RCC 7860 (cell line): Measurements from ENCODE around the gene NBPF12.
A peak's percentile ranks its signal among the peaks of the same experiment; 100 is the strongest.
"Not testable (repeated sequence)": the region's sequence is repeated elsewhere in the genome, so short reads cannot be mapped to it uniquely, and the experiment has no call there.

Experiments used
- DNase-seq: peaks from one replicate; pipeline ENCODE4 v3.0.0-alpha.2; 2015; ENCODE audit warnings: low spot score
- FAIRE-seq: peaks from 2 replicates; lab custom pipeline; 2012; peaks lifted over from hg19 to GRCh38; lab: Jason Lieb, UNC

The NBPF12 gene

DNA sequence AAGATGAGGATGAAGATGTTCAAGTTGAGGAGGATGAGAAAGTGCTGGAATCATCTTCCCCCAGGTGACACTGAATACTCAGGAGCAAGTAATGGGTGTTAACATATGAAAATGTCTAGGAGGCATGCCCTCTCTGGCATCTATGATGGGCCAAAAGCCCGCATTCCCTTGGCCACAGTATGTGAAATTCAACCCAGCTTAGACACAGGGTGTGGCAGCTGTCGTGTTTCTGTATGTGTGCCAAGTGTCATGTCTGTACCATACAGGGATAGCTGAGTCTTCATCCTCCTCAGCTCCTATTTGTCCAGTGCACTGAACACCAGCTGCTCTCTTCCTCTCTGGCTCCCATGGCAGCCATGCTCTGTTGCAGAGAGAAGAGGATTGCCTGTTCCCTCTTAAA is 32.5 kb downstream of the NBPF12 start:
- not testable (repeated sequence) for FAIRE-seq, DNase-seq

DNA sequence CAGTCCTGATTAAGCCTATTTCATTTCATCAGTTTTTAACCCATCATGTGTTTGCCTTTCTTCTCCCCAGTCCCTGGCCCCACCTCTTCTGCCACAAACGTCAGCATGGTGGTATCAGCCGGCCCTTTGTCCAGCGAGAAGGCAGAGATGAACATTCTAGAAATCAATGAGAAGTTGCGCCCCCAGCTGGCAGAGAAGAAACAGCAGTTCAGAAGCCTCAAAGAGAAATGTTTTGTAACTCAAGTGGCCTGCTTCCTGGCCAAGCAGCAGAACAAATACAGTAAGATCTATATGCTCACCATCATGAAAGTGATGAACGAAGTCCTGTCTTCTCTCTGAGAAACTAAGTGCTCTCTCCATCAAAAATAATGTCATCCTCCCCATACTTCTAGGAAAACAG is 34.6 kb downstream of the NBPF12 start:
- not testable (repeated sequence) for FAIRE-seq, DNase-seq

DNA sequence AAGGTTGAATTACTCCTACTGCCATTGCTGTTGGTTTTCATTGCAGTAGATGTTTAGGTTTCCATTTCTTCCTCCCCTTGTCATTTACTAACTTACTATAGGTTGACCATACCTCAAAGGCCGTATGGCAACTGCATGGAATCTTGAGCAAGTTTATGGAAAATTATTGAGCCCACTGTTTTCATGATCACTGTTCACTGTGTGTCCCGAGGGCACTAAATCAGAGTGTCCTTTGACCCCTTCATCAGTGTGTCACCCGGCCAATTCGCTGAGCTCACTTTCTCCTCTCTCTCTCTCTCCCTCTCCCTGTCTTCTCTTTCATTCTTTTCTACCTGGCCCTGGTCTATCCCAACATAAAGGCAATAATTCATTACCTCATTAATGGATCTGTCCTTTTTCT is 47.7 kb downstream of the NBPF12 start:
- FAIRE-seq, DNase-seq: not testable (repeated sequence)

DNA sequence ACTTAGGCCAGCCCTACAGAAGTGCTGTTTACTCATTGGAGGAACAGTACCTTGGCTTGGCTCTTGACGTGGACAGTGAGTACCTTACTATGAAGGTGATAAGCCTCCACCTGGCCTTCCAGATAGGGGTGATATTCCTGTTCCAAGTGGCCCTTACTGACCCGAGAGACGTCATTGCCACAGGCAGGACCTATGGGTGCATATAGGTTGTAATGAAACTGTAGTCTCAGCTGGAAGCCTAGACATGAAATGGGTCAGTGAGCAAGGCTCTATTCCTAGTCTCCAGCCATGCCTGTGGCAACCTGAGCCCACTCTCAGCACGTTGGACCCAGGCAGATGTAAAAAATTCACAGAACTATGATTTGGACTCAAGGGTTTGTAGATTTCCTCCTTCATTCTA is 48.3 kb downstream of the NBPF12 start:
- FAIRE-seq, DNase-seq: not testable (repeated sequence)

DNA sequence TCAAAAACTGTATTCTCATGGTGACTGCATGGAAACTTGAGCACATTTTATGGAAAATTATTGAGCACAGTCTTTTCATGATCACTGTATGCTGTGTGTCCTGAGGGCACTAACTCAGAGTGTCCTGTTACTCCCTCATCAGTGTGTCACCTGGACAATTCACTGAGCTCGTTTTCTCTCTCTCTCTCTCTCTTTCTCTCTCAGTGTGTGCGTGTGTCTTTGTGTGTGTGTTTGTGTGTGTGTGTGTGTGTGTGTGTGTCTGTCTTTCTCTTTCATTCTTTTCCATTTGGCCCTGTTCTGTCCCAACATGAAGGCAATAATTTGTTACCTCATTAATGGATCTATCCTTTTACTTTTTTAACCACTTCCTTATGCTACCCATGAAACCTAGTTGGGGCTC is 49.4 kb downstream of the NBPF12 start:
- not testable (repeated sequence) for FAIRE-seq, DNase-seq

DNA sequence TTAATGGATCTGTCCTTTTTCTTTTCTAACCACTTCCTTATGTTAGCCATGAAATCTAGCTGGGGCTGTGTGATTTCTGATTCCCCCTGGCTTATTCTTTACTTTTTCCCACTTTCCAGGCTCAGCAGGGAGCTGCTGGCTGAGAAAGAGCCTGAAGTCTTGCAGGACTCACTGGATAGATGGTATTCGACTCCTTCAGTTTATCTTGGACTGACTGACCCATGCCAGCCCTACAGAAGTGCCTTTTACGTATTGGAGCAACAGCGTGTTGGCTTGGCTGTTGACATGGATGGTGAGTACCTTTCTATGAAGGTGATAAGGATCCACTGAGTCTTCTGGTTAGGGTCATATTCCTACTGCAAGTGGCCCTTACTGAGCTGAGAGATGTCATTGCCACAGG is 51.3 kb downstream of the NBPF12 start:
- FAIRE-seq, DNase-seq: not testable (repeated sequence)

DNA sequence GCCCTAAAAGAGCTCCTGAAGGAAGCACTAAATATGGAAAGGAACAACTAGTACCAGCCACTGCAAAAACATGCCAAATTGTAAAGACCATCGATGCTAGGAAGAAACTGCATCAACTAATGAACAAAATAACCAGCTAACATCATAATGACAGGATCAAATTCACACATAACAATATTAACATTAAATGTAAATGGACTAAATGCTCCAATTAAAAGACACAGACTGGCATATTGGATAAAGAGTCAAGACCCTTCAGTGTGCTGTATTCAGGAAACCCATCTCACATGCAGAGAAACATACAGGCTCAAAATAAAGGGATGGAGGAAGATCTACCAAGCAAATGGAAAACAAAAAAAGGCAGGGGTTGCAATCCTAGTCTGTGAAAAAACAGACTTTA is 70.4 kb downstream of the NBPF12 start:
- not testable (repeated sequence) for FAIRE-seq

DNA sequence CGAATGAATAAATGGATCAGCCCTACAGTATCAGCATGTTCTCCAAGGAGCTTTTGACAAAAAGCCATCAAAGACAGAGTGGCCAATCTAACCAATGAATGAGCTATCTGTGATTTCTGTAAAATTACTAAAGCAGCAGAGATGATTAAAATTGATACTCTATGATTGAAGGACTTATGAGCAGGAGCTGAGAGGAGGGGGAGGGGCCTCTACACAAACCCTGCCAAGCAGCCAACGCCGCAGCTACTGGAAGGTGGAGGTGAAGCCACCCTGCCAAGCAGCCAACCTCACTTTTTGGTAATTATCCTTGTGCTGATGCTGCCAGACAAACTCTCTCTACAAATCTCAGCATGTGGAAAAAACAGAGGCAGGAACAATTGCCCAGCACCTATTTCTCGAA is 88.9 kb downstream of the NBPF12 start:
- FAIRE-seq = not testable (repeated sequence)

More for the DNA sequence above, 70.4 kb downstream of the NBPF12 start:
- DNase-seq = not testable (repeated sequence)

DNA sequence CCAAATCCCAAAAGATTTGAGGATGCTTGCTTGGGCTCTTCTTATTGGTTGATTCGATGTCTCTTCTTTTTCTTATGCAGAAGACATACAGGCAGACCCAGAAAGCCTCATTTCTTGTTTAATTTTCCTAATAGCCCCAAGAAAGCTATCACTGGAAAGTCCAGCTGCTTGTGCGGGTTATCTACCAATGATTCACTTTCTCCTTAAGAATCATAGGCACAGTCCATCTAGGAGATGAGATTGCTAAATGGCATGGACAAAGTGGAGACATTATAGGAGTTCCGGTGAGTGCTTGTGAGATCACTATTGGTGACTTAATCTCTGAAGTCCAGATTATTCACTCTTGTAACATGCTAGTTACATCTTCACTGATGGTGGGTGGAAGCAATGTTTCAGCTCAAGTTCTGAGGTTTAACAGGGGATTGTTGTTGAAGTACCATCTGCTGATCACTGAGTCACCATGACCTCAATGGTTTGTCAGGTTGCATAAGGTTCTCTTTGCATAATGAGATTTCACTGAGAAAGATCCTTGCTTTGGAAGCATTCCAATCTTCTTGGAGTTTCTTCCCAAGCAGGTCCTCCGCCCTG is 92.0 kb downstream of the NBPF12 start:
- peak; percentile 90 for FAIRE-seq
- DNase-seq = not testable (repeated sequence)

More for the DNA sequence above, 88.9 kb downstream of the NBPF12 start:
- DNase-seq = not testable (repeated sequence)

DNA sequence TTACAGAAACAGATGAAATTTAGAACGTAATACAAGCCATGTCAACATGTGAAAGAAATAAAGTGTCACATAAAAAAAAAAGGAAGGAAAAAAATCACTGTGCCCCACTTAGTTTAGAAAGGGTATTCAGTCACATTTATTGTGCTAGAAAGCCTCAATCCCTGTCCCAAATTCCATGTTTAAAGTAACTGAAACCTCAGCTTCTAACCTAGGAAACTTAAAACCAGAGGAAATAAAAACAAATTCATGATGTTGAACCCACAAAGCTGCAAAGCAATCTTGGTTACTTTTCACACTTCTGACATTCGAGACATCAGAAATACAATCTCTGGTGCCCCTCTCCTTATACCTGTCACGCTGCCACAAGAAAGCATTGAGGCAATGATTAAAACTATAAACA is 101.8 kb downstream of the NBPF12 start:
- FAIRE-seq = no peak

DNA sequence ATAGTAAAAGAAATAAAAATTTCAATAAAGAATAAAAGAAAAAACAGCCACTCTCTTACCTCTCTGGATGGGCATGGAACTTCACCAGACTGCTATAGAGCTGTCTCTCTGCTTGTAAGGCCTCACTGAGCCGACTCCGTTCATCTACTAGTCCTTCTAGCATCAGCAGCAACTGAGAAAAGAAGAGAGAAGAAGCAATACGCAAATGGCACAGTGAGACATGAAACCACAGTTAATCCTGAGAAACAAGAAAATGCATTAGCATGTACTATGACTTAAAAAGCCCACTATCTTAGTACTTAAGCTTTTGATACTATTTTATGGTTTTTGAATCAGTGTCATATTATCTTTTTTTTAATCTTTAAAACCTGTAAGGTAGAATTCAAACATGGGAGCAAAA is 104.8 kb downstream of the NBPF12 start:
- not testable (repeated sequence) for DNase-seq, FAIRE-seq

More for the DNA sequence above, 101.8 kb downstream of the NBPF12 start:
- DNase-seq = no peak

DNA sequence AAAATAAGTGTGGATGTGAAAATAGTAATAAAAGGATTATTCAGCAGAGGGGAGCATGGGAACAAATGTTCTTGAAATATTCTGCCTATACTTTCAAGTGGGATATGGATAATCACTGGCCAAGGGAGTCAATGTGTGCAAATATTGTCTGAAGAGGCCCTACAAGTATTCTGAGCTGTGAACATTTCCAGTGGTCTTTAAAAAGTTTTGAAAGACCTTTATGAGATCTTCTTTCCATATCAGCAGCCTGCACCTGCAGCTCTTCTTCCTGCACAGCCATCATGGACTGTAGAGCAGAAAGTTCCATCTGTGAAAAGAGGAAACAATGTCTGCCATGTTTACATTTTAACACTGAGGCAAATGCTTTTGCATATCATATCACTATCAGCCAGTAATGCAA is 106.4 kb downstream of the NBPF12 start:
- DNase-seq, FAIRE-seq: not testable (repeated sequence)
